ENCODE results near the gene ITK. TPM values are rescaled to one million over a fixed set of nuclear protein-coding genes. Genes with fewer than 3 reads are reported as not detected.
"Not testable (repeated sequence)": the region's sequence is repeated elsewhere in the genome, so short reads cannot be mapped to it uniquely, and the experiment has no call there.

Gene ITK
- total RNA-seq, 6 experiments from 2014 or later, result 0.35 to 1.2 (median 0.74) TPM

DNA sequence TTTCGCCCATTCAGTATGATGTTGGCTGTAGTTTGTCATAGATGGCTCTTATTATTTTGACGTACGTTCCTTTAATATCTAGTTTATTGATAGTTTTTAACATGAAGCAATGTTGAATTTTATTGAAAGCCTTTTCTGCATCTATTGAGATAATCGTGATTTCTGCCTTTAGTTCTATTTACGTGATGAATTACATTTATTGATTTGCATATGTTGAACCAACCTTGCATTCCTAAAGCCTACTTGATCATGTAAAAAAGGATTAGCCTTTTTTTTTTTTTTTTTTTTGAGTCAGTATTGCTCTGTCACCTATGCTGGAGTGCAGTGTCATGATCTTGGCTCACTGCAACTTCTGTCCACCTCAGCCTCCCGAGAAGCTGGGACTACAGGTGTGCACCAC is 25.1 kb downstream of the ITK start:
- intact Hi-C loops (cut with DNase I), result no loop called here
- Histone ChIP-seq H3K27ac (no peak overlapping the region), H3K4me1 (no peaks in the 10 kb centered on the region), H3K36me3 (no peaks in the 10 kb centered on the region), H3K9me3 (no peaks in the 10 kb centered on the region), H3K27me3 (no peaks in the 10 kb centered on the region), H3K4me3 (no peak overlapping the region)
- 69% methylated on average over 6 of the region's 6 CpGs for WGBS (ENCODE audit: insufficient coverage, low coverage, low lambda C conversion rate, missing lambda C conversion rate)
- TF ChIP-seq POLR2A (IDR thresholded peaks at IDR 0.05) (no peak), CTCF (IDR thresholded peaks at IDR 0.05) (no peak)
- ATAC-seq (no peak), DNase-seq (no peak)

GRCh38 chr5:157210652-157211051 is 30.0 kb downstream of the ITK start:
- H3K36me3 ChIP-seq; DNase-seq; intact Hi-C loops (cut with DNase I); ATAC-seq; H3K9me3 ChIP-seq; H3K27ac ChIP-seq; H3K4me3 ChIP-seq; H3K4me1 ChIP-seq; H3K27me3 ChIP-seq: not testable (repeated sequence)
- 13% methylated on average over 1 of the region's 1 CpG for WGBS (ENCODE audit: insufficient coverage, low coverage, low lambda C conversion rate, missing lambda C conversion rate)

DNA sequence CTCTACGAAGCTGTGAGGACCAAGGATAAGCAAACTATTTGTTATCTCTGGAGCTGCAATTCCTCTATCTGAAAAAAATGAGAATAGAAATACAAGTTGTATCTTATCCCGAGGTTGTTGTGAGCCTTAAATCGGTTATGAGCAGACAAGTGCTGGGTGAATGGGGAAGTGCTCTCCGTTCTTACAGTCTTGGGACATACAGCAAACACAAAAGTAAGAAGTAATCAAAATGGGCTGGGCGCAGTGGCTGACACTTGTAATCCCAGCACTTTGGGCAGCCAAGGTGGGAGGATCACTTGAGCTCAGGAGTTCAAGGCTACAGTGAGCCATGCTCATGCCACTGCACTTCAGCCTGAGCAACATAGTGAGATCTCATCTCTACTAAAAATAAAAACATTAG is 31.7 kb downstream of the ITK start:
- TF ChIP-seq POLR2A (IDR thresholded peaks at IDR 0.05) (no peak), CTCF (IDR thresholded peaks at IDR 0.05) (no peak)
- no peaks in the 10 kb centered on the region for H3K27me3 ChIP-seq
- H3K9me3 ChIP-seq, result no peaks in the 10 kb centered on the region
- H3K4me1 ChIP-seq, result no peaks in the 10 kb centered on the region
- intact Hi-C loops (cut with DNase I), result no loop called here
- H3K4me3 ChIP-seq, result no peak overlapping the region
- WGBS (ENCODE audit: insufficient coverage, low coverage, low lambda C conversion rate, missing lambda C conversion rate), result 58% methylated on average over 4 of the region's 5 CpGs
- DNase-seq (no peak), ATAC-seq (no peak)
- H3K36me3 ChIP-seq, result no peaks in the 10 kb centered on the region
- no peak overlapping the region for H3K27ac ChIP-seq

DNA sequence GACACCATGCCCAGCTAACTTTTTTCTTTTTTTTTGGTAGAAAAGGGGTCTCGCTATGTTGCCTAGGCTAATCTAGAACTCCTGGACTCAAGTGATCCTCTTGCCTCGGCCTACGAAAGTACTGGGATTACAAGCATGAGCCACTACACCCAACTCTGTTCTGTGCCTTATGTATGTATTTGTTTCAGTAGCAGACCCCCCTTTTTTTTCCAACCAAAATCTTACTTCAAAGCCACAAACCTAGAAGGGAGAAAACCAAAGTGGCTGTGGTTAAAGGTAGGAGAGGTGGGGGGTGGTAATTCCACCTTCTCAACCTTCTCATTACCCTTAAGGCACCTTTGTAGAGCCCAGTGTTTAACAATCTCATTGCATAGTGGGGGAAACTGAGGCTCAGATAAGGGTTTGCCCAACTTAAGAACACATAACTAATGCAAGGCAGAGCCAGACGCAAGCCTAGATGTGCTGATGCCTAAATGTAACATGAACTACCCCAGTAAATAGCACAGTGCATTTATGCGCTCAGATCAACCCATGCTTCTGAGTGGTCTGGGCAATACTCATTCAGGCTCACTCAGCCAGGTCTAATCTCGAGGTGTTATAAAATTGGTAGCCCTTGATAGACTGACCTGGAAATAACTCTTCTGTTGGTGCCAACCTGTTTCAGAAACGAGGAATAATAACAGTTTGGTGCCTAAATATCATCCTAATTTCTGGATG is 33.0 kb downstream of the ITK start:
- Histone ChIP-seq H3K36me3 (no peaks in the 10 kb centered on the region), H3K4me1 (no peaks in the 10 kb centered on the region), H3K4me3 (no peak overlapping the region), H3K27me3 (no peaks in the 10 kb centered on the region), H3K27ac (no peak overlapping the region), H3K9me3 (no peaks in the 10 kb centered on the region)
- WGBS (ENCODE audit: insufficient coverage, low coverage, low lambda C conversion rate, missing lambda C conversion rate), result 66% methylated on average over 5 of the region's 7 CpGs
- no peak for DNase-seq
- intact Hi-C loops (cut with DNase I), result no loop called here
- no peak for TF ChIP-seq CTCF (IDR thresholded peaks at IDR 0.05)
- TF ChIP-seq POLR2A (IDR thresholded peaks at IDR 0.05), result no peak
- no peak for ATAC-seq

GRCh38 chr5:157214415-157214814 is 33.8 kb downstream of the ITK start:
- ATAC-seq (no peak), DNase-seq (no peak)
- Histone ChIP-seq H3K27me3 (no peaks in the 10 kb centered on the region), H3K36me3 (no peaks in the 10 kb centered on the region), H3K4me1 (no peaks in the 10 kb centered on the region), H3K27ac (no peak overlapping the region), H3K9me3 (no peaks in the 10 kb centered on the region), H3K4me3 (no peak overlapping the region)
- intact Hi-C loops (cut with DNase I), result no loop called here
- TF ChIP-seq CTCF (IDR thresholded peaks at IDR 0.05), result no peak
- no peak for TF ChIP-seq POLR2A (IDR thresholded peaks at IDR 0.05)
